Globus pallidus (tissue), 1 donor: ENCODE results near the gene PRIM2.
"Not testable (repeated sequence)": the region's sequence is repeated elsewhere in the genome, so short reads cannot be mapped to it uniquely, and the experiment has no call there.

Source experiments
- DNase-seq: peaks from one replicate; pipeline ENCODE4 v3.0.0-alpha.2; 2015; ENCODE audit warnings: low spot score

Gene PRIM2

DNA sequence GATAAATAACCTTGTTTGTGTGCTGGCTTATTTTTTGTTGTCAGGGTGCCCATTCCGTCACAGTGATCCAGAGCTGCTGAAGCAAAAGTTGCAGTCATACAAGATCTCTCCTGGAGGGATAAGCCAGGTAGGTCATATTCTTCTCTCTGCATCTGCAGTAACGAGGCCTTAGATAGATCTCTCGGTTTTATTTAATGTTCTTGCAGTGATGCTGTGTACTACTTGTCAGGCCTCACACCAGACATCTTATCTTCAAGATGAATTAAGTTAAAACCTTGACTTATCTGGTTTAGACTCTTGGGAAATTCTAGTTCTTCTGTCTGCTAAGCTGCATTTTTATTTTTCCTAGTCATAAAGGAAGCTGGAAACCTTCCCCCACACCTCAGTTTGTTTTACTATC, 288.9 kb downstream of the PRIM2 start:
- DNase-seq = not testable (repeated sequence)

DNA sequence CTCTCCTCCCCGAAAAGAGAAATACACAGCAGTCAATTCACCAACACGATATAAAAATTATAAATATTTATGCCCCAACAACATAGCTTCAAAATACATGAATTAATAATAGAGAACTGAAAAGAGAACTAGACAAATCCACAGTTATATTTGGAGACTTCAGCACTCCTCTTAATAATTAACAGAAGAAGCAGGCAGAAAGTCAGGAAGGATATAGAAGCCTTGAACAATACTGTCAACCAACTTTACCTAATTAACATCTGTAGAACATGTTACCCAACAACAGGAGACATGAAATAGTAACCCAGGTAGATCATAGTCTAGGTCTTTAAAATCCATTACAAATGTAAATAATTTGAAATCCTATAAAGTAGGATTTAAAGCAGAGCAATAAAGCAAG, 293.2 kb downstream of the PRIM2 start:
- not testable (repeated sequence) for DNase-seq

DNA sequence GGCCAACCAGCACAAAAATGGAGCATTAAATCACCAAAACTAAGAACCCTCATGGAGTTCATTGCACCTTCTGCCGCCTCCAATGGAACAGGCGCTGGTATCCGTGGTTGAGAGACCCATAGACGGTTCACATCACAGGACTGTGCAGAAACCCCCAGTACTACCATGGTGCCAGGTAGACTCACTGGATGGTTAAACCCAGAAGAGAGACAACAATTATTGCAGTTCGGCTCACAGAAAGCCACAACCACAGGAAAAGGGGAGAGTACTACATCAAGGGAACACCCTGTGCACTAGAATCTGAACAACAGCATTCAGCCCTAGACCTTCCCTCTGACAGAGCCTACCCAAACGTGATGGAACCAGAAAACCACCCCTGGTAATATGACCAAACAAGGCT, 301.5 kb downstream of the PRIM2 start:
- not testable (repeated sequence) for DNase-seq

DNA sequence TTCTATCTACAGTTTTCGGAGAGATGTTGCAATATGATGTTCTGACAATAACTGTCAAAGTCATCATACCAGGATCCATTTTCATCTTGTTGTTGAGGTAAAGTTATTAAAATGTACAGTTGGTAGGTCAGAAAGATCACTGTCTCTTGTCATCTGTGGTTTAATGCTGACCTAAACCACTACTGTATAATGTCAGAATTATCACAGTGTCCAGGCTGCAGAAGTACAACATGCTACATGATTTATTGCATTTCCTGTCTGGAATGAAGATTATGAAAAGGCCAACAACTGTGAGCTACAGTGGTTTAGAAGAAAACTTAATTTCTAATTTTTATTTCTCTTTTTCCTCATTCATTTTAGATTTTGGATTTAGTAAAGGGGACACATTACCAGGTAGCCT, 314.3 kb downstream of the PRIM2 start:
- DNase-seq = not testable (repeated sequence)

DNA sequence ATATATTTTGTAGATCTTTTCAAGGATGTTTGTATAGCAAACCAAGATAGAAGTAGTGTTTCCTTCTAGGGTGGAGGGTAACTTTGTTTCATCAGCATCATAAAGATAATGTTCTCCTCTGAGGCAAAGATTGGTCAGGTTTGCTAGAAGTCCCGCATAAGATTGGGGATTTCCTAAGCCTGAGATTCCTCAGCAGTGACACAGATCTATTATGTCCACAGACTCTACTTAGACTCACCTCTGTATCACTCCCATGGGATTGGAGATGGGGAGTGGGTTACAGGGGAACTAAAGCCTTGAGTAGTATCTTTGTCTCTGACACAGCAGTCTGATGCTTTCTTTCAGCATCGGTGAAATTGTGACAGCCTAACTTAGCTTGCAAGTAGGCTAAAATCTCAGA, 341.1 kb downstream of the PRIM2 start:
- not testable (repeated sequence) for DNase-seq

DNA sequence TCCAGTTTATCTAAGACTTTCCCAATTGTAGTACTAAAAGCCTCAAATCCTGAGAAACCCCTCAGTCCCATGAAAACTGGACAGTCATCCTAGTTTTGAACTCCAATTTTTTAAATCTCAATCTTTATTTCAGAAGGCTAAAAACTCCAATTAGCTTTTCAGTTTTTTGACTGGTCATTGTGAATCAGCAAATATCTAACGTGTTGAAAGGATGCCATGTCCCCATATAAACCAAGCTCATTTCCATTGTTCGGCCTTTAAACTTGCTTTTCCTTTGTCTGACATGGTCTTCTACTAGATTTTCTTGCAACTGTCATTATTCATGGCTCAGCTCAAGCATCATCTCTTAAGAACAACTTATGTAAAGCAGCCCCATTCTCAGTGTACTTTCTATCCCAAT, 342.4 kb downstream of the PRIM2 start:
- not testable (repeated sequence) for DNase-seq

DNA sequence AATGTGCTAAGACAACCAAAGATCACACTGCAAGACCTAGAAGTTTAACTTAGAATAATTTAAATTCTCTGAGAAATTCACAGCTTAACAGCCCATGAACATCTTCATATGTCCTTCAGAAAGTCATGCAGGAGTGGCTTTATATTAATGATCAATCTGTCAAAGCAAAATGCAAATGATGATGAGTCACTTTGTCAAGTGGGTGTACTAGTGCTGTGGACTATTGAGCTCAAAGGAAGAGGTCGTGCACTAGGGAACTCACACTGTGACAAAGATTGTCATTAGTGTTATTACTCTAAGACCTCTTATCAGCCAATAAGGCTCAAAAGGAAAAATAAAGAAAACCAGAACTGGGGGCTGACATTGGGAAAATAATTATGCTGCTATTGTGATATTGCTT, 343.5 kb downstream of the PRIM2 start:
- not testable (repeated sequence) for DNase-seq

DNA sequence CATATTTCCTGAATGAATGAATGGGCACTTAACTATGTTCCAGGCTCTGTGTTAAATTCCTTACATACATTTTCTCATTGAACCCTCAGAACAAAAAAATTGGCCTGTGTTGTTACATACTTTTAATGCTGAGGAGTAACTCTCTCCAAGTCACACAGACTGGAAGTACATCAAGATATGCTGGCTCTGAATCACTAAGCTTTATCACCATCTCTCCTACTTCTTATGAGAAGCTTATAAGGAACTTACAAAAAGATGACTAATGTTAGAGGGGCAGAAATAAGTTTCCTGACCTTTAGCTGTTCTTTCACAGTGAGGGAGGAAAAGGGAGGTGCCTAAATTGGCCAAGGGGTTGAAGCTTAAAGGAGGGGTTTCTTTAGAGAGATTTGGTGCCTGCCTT, 350.7 kb downstream of the PRIM2 start:
- DNase-seq = not testable (repeated sequence)

DNA sequence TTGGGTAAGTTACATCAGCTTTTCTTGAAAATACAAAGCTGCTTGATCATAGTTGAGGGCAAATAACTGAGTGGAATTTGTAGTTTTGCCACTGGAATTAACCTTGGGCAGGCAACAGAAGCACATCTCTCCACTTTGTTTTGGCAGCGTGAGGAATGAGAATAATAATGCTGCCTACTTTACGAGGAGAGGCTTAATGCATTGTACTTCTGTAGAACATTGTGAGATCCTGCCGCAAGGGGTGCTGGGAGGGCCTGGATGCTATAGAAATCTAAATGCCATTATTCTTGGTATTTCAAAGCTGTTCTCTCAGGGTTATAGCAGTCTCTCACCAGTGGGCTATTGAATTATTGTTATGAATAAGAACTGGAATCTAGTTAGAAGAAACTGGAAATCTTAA, 353.8 kb downstream of the PRIM2 start:
- not testable (repeated sequence) for DNase-seq

DNA sequence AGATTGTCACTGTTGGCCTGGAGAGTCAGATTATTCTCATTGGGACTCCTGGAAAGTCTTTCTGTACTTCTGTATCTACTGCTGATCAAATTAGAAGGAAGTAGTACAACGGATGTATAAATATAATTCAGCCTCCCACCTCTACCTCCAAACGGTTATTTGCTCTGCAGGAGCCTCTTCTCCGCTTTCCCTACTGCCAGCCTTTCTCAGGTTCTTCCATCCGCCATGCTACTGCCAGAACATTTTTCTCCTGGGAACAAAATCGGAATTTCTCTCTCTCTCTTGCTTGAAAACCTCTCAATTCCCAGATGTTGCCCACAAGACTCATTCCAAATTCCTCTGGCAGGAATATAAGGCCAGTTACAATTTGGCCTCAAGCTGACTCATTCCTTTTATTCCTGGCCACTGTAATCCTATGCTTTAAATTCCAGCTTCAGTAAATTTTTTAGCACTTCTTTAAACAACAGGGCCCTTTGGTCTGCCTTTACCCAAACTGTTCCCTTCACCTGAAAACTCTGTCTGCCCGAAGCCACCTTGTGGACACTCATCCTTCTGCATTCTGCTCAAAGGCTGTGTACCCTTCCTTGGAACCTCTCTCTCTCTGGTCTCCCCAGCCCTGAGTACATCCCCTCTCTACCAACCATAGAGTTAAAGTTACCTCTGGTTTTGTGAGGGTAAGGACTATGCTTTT, 354.7 kb downstream of the PRIM2 start:
- not testable (repeated sequence) for DNase-seq

DNA sequence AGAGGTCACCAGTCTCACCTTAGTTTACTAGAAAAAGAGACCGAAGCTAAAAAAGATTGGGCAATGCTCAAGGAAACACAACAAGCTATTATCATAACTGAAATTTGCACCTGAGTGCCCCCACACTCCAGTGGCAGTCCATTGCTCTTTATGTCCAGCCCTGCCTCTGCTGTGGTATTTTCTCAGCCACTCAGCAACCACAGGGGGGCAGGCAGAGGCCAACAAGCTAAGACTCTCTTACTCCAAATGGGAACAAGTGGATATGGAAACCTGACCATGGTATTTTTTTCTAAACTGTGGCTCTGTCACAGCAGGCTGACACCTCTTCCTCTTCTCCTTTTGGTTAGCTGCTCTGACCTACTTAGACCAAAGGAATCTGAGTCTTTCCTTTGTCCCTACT, 355.9 kb downstream of the PRIM2 start:
- not testable (repeated sequence) for DNase-seq

DNA sequence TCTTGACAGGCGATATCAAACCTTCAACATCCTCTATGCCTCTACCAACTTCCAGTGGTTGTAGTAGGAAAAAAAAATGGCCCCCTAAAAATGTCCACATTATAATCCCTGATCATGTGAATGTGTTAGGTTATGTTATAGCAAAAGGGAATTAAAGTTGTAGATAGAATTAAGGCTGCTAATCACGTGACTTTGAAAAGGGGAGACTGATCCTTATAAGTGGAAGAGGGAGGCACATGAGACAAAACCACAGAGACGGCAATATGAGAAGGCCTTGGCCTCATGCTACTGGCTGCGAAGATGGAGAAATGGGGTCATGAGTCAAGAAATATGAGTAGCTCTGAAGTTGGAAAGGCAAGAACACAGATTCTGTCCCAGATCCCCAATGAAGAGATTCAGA, 358.0 kb downstream of the PRIM2 start:
- not testable (repeated sequence) for DNase-seq

DNA sequence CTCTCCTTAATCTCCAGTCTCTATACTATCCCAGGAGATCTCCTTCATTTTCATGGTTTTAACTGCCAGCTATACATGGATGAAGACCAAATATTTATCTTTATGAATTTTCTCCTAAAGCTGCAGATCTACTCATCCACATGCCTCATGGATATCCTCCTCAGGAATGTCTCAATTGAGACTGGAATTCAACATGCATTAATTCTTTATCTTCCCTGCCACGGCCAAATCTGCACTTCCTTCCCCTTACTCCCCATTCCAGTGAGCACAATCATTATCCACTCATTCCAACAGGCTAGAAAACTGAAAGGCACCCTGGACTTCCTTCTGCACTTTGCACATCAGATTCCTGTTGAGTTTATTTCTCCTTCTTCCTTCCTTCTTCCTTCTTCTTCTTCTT, 379.0 kb downstream of the PRIM2 start:
- DNase-seq = not testable (repeated sequence)
